H9 (cell line): Measurements from ENCODE around the gene EEF1AKMT3. TPM values are rescaled to one million over a fixed set of nuclear protein-coding genes. Genes with fewer than 3 reads are reported as not detected.
"Not testable (repeated sequence)": the region's sequence is repeated elsewhere in the genome, so short reads cannot be mapped to it uniquely, and the experiment has no call there.

Experiments used
- DNase-seq: peaks from one replicate; pipeline ENCODE4 v3.0.0-alpha.2; 2017
- H2AFZ ChIP-seq: one replicate; pipeline ENCODE4 v1.6.1; 2013; ENCODE audit warnings: mild to moderate bottlenecking, low read length, control low read depth, moderate library complexity
- H2AK5ac ChIP-seq: 2 replicates; pipeline ENCODE4 v1.6.1; 2013; ENCODE audit warnings: low read length, control low read depth, mixed read lengths; ENCODE audit not compliant: insufficient read length
- H2BK120ac ChIP-seq: one replicate; pipeline ENCODE4 v1.6.1; 2013; ENCODE audit warnings: low read depth, mild to moderate bottlenecking, low read length, control low read depth, inconsistent platforms; ENCODE audit not compliant: poor library complexity, severe bottlenecking
- H2BK12ac ChIP-seq: 2 replicates; pipeline ENCODE4 v1.6.1; 2013; ENCODE audit warnings: low read length, control low read depth, mixed read lengths, low read depth; ENCODE audit not compliant: insufficient read length
- H2BK15ac ChIP-seq: 2 replicates; pipeline ENCODE4 v1.6.1; 2013; ENCODE audit warnings: low read depth, low read length, control low read depth
- H2BK20ac ChIP-seq: one replicate; pipeline ENCODE4 v1.6.1; 2013; ENCODE audit warnings: low read depth, mild to moderate bottlenecking, low read length, control low read depth, inconsistent platforms; ENCODE audit not compliant: poor library complexity, severe bottlenecking
- H2BK5ac ChIP-seq: 2 replicates; pipeline ENCODE4 v1.6.1; 2013; ENCODE audit warnings: low read length, control low read depth, mixed read lengths; ENCODE audit not compliant: insufficient read length
- H3K14ac ChIP-seq: 2 replicates; pipeline ENCODE4 v1.6.1; 2013; ENCODE audit warnings: low read length, control low read depth; ENCODE audit not compliant: insufficient read depth
- H3K18ac ChIP-seq: 2 replicates; pipeline ENCODE4 v1.6.1; 2013; ENCODE audit warnings: low read depth, mild to moderate bottlenecking, mixed read lengths, low read length, control low read depth; ENCODE audit not compliant: insufficient read length
- H3K23ac ChIP-seq: 2 replicates; pipeline ENCODE4 v1.6.1; 2013; ENCODE audit warnings: low read length, control low read depth, mixed read lengths, low read depth; ENCODE audit not compliant: insufficient read length
- H3K23me2 ChIP-seq: 2 replicates; pipeline ENCODE4 v1.6.1; 2013; ENCODE audit warnings: low read depth, mild to moderate bottlenecking, mixed read lengths, low read length, control low read depth; ENCODE audit not compliant: insufficient read length, poor library complexity, severe bottlenecking
- H3K27ac ChIP-seq: 2 replicates; pipeline ENCODE4 v1.5.1; 2013; ENCODE audit warnings: low read length, control low read depth, mixed read lengths, low read depth; ENCODE audit not compliant: insufficient read length
- H3K27me3 ChIP-seq: 2 replicates; pipeline ENCODE4 v1.6.1; 2013; ENCODE audit warnings: low read length, control low read depth, inconsistent platforms; ENCODE audit not compliant: insufficient read depth
- H3K4ac ChIP-seq: 2 replicates; pipeline ENCODE4 v1.6.1; 2013; ENCODE audit warnings: low read depth, mild to moderate bottlenecking, control low read depth, inconsistent platforms, low read length, moderate library complexity
- H3K4me1 ChIP-seq: 2 replicates; pipeline ENCODE4 v1.6.1; 2013; ENCODE audit warnings: low read length, control low read depth, inconsistent platforms; ENCODE audit not compliant: insufficient read depth
- H3K4me2 ChIP-seq: 2 replicates; pipeline ENCODE4 v1.6.1; 2013; ENCODE audit warnings: low read length, control low read depth, mixed read lengths; ENCODE audit not compliant: insufficient read length, insufficient read depth
- H3K56ac ChIP-seq: 2 replicates; pipeline ENCODE4 v1.6.1; 2013; ENCODE audit warnings: low read depth, mild to moderate bottlenecking, mixed read lengths, low read length, control low read depth; ENCODE audit not compliant: insufficient read length
- H3K79me1 ChIP-seq: 2 replicates; pipeline ENCODE4 v1.6.1; 2013; ENCODE audit warnings: low read depth, mild to moderate bottlenecking, moderate library complexity, low read length, control low read depth, inconsistent platforms; ENCODE audit not compliant: insufficient read depth, poor library complexity, severe bottlenecking
- H3K79me2 ChIP-seq: 2 replicates; pipeline ENCODE4 v1.6.1; 2013; ENCODE audit warnings: low read length, control low read depth, inconsistent platforms; ENCODE audit not compliant: insufficient read depth
- H3K9ac ChIP-seq: 2 replicates; pipeline ENCODE4 v1.6.1; 2013; ENCODE audit warnings: low read length, control low read depth, mixed read lengths; ENCODE audit not compliant: insufficient read length; ENCODE audit errors: extremely low read depth
- H3K9me3 ChIP-seq: one replicate; pipeline ENCODE4 v1.6.1; 2013; ENCODE audit warnings: low read depth, low read length, inconsistent platforms; ENCODE audit not compliant: control insufficient read depth
- H3T11ph ChIP-seq: one replicate; pipeline ENCODE4 v1.6.1; 2013; ENCODE audit warnings: mild to moderate bottlenecking, low read length, control low read depth, inconsistent platforms
- H4K20me1 ChIP-seq: one replicate; pipeline ENCODE4 v1.6.1; 2013; ENCODE audit not compliant: control insufficient read depth, insufficient read length, insufficient read depth
- H4K5ac ChIP-seq: 2 replicates; pipeline ENCODE4 v1.6.1; 2013; ENCODE audit warnings: low read depth, mild to moderate bottlenecking, mixed read lengths, low read length, control low read depth; ENCODE audit not compliant: insufficient read length
- H4K8ac ChIP-seq: replicated peaks from 2 replicates; pipeline ENCODE4 v1.6.1; 2013; ENCODE audit warnings: low read length, control low read depth, mixed read lengths, low read depth; ENCODE audit not compliant: insufficient read length
- H4K91ac ChIP-seq: 2 replicates; pipeline ENCODE4 v1.6.1; 2013; ENCODE audit warnings: low read depth, mild to moderate bottlenecking, moderate library complexity, mixed read lengths, low read length, control low read depth; ENCODE audit not compliant: insufficient read length
- H3K27ac Mint-ChIP-seq, 3 experiments: 2 replicates in 2 of 3; 3 replicates in 1 of 3; pipeline ENCODE4 v1.8.0; 2020 to 2021; ENCODE audit warnings: mixed read lengths in 3 of 3, mild to moderate bottlenecking in 1 of 3, moderate library complexity in 1 of 3
- H3K27me3 Mint-ChIP-seq: 2 replicates; pipeline ENCODE4 v1.8.0; 2021; ENCODE audit warnings: low read depth, mild to moderate bottlenecking, moderate library complexity, mixed read lengths
- H3K36me3 Mint-ChIP-seq, 3 experiments: 2 replicates in 2 of 3; 3 replicates in 1 of 3; pipeline ENCODE4 v1.8.0; 2020 to 2021; ENCODE audit warnings: low read depth in 3 of 3, mixed read lengths in 3 of 3; ENCODE audit not compliant: insufficient read depth in 1 of 3
- H3K4me1 Mint-ChIP-seq, 2 experiments: 2 replicates each; pipeline ENCODE4 v1.8.0; 2020; ENCODE audit warnings: mixed read lengths in 2 of 2
- H3K4me3 Mint-ChIP-seq, 2 experiments: 2 replicates in 1 of 2; 3 replicates in 1 of 2; pipeline ENCODE4 v1.8.0; 2020 to 2021; ENCODE audit warnings: mild to moderate bottlenecking in 2 of 2, mixed read lengths in 2 of 2, moderate library complexity in 1 of 2
- H3K9me3 Mint-ChIP-seq, 2 experiments: 2 replicates in 1 of 2; 3 replicates in 1 of 2; pipeline ENCODE4 v1.8.0; 2020; ENCODE audit warnings: mild to moderate bottlenecking in 2 of 2, mixed read lengths in 2 of 2, moderate library complexity in 1 of 2
- CTCF ChIP-seq: fragments of 200-600 bp; sonication (generic); conservative IDR thresholded peaks from 3 replicates; pipeline ENCODE4 v1.8.0; 2021; ENCODE audit warnings: antibody characterized with exemption, mild to moderate bottlenecking
- WGBS: extraction: QIAGEN DNeasy Blood & Tissue Kit; methylation state at CpG from one replicate; pipeline ENCODE4 v1.1.7; 2013; ENCODE audit warnings: missing lambda C conversion rate, low lambda C conversion rate, mixed read lengths; ENCODE audit not compliant: insufficient read length; ENCODE audit errors: extremely low coverage; 5-methylcytosine and 5-hydroxymethylcytosine counted together
- total RNA-seq: library from RNA; stranded (reverse); gene quantifications from 2 replicates; pipeline ENCODE4 v1.2.1, GENCODE V29; 2021

The EEF1AKMT3 gene
- total RNA-seq, 1 experiment from 2014 or later = 2.9 TPM

- H3K27me3 Mint-ChIP-seq = peaks cover 7% of the 10 kb centered on the region
- no peak within 1 kb of the TSS for H2BK15ac ChIP-seq
- DNase-seq = peak; percentile 99
- peak within 1 kb of the TSS; percentile 56 for H3T11ph ChIP-seq
- H3K27ac Mint-ChIP-seq = peak within 1 kb of the TSS; percentile 100
- peak within 1 kb of the TSS; percentile 94 for H3K9ac ChIP-seq
- peak within 1 kb of the TSS; percentile 98 for H3K14ac ChIP-seq
- no peak within 1 kb of the TSS for H3K4ac ChIP-seq
- H4K8ac ChIP-seq = no peak within 1 kb of the TSS
- no peaks in the 10 kb centered on the region for H4K20me1 ChIP-seq
- no peaks in the 10 kb centered on the region; the same call in 1 of the 2 replicates for H3K27me3 ChIP-seq
- peaks cover 20 to 42% (median 31%) of the 10 kb centered on the region in 3 experiments for H3K36me3 Mint-ChIP-seq
- no peak within 1 kb of the TSS for H2BK20ac ChIP-seq
- H3K4me1 ChIP-seq = peaks cover 3% of the 10 kb centered on the region; the same call in 1 of the 2 replicates
- no peak within 1 kb of the TSS for H4K5ac ChIP-seq
- no peaks in the 10 kb centered on the region for H3K79me1 ChIP-seq
- peak within 1 kb of the TSS; percentile 72 for H2AFZ ChIP-seq
- H2BK120ac ChIP-seq = no peak within 1 kb of the TSS
- no peak within 1 kb of the TSS for H2BK5ac ChIP-seq
- H3K27ac ChIP-seq = peak within 1 kb of the TSS; percentile 17
- H2AK5ac ChIP-seq = no peak within 1 kb of the TSS
- peak within 1 kb of the TSS; percentile 97 for H3K18ac ChIP-seq
- H3K9me3 ChIP-seq = no peaks in the 10 kb centered on the region
- H3K23me2 ChIP-seq = peaks cover 9% of the 10 kb centered on the region
- H3K4me1 Mint-ChIP-seq = peaks cover 13 to 19% of the 10 kb centered on the region in 2 experiments
- no CpG with 5 or more reads among the region's 28 CpGs for WGBS
- no peak within 1 kb of the TSS for H4K91ac ChIP-seq
- H2BK12ac ChIP-seq = no peak within 1 kb of the TSS
- no peaks in the 10 kb centered on the region for H3K79me2 ChIP-seq
- H3K56ac ChIP-seq = no peak within 1 kb of the TSS
- no peak for TF ChIP-seq CTCF
- no peaks in the 10 kb centered on the region for H3K9me3 Mint-ChIP-seq
- H3K4me2 ChIP-seq = peak within 1 kb of the TSS; percentile 44
- H3K23ac ChIP-seq = no peak within 1 kb of the TSS
- peak within 1 kb of the TSS; percentile 98 to 99 for H3K4me3 Mint-ChIP-seq
Measured at GRCh38 chr12:57771873-57772428, 463 bp upstream of the EEF1AKMT3 start, which contains the start of gene METTL1. TSS of gene METTL1 (minus strand) at chr12:57772105. CDS start at chr12:57772083, 22 bp downstream.

GRCh38 chr12:57774634-57775033 is 2.2 kb downstream of the EEF1AKMT3 start:
- H2AK5ac ChIP-seq, H2BK12ac ChIP-seq, H3K23ac ChIP-seq, H4K20me1 ChIP-seq, H4K91ac ChIP-seq, H3K18ac ChIP-seq, H3K4me1 ChIP-seq, H4K8ac ChIP-seq, H3K27ac Mint-ChIP-seq, H2BK20ac ChIP-seq, H2BK120ac ChIP-seq, H3K56ac ChIP-seq, H2BK5ac ChIP-seq, DNase-seq, H3K4me3 Mint-ChIP-seq, H3K27me3 Mint-ChIP-seq, H3K14ac ChIP-seq, H3K79me2 ChIP-seq, H3K4me2 ChIP-seq, H3K4ac ChIP-seq, H3T11ph ChIP-seq, H3K79me1 ChIP-seq, H3K9me3 ChIP-seq, H3K27me3 ChIP-seq, H2BK15ac ChIP-seq, H3K23me2 ChIP-seq, H3K9me3 Mint-ChIP-seq, H3K9ac ChIP-seq, H2AFZ ChIP-seq, H3K27ac ChIP-seq, H4K5ac ChIP-seq: not testable (repeated sequence)
- Mint-ChIP-seq H3K36me3 (peaks cover 12 to 24% (median 16%) of the 10 kb centered on the region in 3 experiments), H3K4me1 (peaks cover 7 to 12% of the 10 kb centered on the region in 2 experiments; a peak in 3 of 4 replicates)
- WGBS = no CpG with 5 or more reads among the region's 11 CpGs
